GM19023 (cell line): Measurements from ENCODE around the gene AURKA.
"Not testable (repeated sequence)": the region's sequence is repeated elsewhere in the genome, so short reads cannot be mapped to it uniquely, and the experiment has no call there.

ENCODE experiments used
- ATAC-seq: cut with Tn5 transposase; IDR thresholded peaks from one replicate; pipeline ENCODE4 v1.9.1; 2021; ENCODE audit warnings: mild to moderate bottlenecking, moderate library complexity; ENCODE audit not compliant: unreplicated experiment

Gene AURKA

DNA sequence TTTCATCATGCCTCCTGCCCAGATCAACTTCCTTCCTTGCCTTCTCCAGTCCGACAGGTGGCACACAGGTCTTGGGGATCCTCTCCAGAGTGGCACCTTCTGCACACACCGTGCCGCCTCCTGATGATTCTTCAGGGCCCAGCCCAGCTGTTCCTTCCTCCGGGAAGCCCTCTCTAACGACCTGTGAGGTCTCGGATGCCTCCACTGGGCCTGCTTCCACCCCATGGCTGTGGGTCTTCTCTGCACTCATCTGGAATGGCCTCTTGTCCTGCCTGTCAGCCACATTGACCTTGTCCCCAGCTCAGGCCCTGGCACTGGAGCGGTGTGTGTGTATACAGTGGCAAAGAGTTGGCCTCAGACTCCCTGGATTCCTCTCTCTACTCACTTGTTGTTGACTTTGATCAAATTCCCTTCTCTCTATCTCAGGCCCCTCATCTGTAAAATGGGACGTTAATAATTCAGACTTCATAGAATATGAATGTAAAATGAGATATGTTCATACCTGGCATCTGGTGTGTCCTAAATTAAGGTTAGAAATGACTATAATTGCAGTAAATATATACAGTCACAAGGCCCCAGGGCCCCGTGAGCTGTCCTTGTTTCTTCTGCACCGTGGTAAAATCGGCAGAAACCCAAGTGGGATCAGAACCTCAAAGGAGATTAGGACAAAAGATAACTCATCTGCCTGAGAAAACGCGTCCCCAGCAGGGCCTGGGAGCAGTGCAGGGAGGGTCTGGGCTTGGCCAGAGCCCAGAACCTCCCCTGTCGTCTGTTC is 31.7 kb downstream of the AURKA start:
- no peak for ATAC-seq

DNA sequence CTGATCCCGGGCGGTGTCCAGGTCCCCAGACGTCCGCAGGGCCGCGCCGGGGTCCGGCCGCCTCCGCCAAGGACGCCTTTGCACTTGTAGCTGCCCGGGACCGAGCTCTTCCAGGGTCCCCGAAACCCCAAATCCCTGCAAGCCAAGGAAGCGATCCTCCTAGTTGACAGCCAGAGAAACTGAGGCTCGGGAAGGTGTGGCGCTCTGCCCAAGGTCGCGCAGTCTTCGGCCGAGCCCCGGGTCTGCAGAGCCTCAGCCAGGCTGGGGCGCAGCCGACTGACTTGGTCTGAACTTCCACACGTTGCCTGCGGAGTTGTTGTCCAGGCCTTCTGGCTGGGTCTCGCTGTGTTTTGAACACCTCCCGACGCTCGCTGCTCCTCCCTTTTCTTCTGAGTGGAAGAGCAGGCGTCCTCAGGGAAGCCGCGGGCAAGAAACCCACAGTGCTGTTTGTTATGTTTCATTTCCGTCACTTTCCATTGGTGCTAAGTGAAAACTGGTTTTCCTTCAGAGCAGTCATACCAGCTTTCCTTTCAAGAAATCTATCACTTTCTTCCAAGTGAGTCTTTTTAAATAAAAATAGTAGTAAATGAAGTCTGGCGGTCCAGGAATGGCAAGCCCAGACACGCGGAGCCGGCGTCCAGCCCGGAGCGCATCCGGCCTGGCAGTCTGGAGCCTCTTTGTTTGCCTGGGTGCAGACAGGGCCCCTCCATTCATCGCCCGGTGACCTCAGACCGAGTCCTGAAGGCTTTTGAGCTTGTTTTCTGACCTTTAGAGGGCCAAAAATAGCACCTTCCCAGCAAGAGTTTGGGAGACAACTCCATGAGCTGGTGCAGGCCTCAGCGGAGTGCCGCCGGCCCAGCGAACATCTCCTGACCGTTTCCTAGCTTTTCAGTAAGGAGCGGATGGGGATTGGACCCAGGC is 32.5 kb downstream of the AURKA start:
- peak; percentile 32 for ATAC-seq

DNA sequence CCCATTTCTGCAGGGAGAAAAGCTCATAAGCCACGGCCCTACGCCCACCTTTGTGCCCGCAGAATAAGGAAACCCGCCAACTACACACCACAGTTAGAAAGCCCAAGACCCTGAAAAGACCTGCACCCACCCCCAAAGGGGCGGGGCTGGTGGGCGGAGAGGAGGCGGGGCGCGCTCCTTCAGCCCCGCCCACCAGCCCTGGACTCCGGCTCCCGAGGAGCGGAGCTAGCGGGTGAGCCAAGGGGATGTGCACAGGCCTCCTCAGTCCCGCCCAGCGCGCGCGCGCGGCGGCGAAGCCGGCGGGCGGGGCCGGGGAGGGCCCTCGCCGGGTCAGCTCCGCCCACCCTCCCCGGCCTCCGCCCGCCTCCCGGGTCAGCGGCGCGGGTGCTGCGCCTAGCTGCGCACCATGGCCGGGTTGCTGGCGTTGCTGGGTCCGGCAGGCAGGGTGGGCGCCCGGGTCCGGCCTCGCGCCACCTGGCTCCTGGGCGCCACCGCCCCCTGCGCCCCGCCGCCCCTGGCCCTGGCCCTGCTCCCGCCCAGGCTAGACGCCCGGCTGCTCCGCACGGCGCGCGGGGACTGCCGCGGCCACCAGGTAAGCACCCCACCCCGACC is 33.3 kb downstream of the AURKA start, which contains the start of gene FAM210B:
FAM210B (plus strand) TSS at position 375 of the 612 bp plus-strand sequence; CDS start at position 407, 32 bp downstream.
- peak; percentile 95 for ATAC-seq

DNA sequence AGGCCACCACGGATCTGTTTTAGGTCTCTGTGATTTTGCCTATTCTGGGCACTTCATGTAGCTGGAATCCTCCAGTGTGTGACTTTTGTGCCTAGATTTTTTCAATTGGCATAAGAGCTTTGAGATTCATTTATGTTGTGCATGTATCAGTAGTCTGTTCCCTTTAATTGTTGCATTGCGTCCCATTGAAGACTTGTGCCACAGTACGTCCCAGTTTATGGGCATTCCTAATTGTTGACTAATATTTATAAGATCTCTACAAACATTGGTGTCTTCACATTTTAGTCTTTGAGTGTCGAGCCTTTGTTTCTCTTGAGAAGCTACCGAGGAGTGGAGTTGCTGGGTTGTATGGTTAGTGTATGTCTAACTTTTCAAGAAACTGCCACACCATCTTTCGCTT is 33.9 kb downstream of the AURKA start:
- ATAC-seq, result no peak

DNA sequence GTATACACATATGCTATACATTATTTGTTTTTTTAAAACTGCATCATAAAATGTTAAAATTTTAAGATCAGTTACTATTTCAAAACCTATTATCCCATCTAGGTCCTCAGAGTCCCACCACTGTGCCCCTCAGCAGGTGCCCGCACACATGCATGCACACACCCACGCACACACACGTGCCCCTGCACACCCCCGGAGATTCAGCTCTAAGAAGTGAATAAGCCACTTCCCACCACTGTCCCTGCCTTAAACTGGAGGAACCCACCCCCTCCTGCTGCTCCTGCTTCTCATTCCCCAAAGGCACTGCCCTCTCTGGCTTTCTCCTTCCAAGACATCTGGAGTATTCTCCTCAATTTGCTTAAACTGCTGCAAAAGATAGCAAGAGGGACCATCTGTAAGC is 38.7 kb downstream of the AURKA start:
- no peak for ATAC-seq

DNA sequence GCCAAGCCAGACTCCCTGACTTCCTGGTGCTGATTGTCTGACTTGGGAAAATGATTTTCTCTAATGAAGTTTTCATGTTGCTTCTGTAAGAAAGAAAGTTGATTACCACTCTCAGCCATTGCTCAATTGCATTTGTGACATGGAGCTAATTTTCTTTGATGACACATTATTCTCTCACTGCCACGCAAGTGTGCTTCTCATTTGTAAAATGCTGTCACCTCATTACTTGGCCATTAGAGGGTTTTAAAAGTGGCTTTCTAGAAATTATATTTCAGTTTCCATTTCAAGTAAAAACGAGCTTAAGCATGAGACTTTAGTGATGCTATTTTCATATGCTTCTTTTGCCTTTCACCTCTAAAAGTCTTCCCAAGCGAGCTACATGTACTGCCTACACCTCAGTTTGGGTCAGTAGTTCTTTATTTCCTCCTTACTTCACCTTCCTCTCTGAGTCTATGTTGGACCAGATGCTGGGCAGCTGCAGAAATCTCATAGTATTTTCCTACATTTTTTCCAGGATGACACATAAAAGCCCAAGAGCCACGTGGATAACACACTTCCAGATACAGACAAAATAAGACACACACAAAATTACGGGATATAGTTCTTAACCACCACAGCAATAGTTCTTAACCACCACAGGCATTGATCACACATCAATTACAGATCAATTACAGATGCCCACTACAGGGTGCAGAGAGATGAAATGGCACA is 39.5 kb downstream of the AURKA start:
- no peak for ATAC-seq

DNA sequence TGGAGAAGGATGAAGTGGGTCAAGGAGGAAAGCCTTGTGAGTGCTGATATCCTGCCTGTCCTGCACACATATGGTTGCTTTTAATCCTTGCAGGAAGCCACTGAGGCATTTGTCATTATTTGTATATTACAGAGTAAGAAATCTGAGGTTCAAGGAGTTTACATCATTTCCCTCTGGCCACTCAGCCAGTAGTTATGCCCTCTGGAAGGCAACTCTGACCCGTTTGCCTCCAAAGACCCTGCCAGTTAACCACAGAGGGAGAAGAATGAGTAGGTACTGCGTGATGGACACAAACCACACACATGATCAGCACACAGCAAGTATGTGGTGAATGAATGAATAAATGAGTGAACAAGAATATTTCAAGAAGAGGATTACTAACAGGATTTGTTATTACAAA is 41.2 kb downstream of the AURKA start:
- ATAC-seq, result no peak

DNA sequence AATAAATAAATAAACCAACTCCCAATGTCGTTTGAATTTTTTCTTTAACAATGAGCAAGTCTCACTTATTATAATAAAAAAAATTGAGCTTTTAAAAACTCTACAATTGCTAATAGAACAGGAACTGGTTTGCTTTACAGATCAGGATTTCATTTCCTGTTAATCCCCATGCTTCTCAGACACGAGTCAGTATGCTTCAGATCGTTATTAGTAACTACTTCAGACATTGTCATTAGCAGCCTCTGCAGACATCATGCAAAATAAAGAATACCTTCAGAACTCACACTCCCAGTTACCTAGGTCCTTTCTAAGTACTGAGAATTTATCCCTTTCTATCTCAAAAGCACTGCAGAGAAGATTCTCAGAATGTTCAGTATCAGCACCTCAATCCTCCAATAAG is 43.3 kb downstream of the AURKA start:
- ATAC-seq, result no peak

DNA sequence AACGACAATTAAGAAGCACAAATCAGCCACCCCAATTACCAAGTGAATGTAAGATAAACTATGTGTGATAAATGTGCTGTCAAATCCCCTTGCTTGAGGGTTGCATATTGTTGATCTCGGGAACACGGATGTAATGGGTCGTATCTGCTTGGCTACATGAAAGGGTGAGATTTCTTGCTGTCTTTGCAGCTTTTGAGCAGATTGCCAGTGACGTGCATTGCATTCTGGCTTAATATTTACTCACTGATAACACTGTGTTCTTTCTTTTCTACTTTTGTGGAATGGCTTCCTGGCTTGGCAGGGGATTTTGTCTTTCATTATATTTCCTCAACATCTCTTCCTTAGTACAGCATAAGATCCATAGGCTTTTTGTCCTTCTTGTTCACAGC is 43.7 kb downstream of the AURKA start:
- no peak for ATAC-seq

DNA sequence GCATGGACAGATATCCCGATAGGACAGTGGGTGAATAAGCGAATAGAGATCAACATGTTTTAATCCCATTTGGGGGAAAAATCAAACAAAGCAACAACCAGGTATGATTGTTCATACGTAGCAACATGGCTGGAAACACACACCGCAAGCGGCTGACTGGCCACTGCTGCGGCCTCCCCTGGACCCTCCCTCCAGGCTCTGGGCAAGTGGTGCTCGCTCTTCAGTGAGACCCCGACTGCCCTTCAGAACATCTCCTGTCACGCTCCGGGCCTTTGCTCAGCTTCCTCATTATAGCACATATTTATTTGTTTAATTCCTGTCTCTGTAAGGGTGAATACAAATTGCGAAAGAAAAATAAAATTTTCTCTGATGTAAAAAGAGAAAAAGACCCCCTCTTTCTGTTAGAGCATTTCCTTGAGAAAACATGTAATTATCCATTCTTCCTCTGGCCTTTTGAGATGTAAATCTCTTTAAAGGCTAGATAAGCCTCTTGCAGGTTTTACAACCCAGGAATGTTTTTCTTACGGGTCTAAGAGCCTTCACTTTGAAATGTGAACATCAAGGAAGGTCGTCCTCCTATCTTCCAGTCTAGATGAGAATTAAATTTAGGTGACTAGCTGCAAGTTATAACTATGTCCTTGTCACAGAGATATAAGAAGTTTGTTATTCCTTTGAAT is 44.2 kb downstream of the AURKA start:
- ATAC-seq, result no peak

DNA sequence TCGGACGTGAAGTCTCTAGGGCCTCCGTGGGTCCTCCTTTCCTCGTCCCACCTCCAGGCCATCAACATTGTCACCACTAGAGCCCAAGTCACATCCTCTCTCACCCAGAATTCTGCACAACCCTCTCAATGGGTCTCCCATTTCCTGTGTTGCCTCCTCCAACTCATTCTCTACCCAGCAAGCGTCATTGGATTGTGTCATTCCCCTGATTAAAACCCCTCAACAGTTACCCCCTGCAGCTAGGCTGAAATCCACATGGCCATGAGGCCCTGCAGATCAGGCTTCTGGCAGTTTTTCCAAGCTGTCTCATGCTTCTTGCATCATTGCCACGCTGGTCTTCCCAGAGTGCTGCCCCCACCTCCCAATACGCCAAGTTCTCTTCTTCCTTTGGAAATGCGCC is 46.1 kb downstream of the AURKA start:
- no peak for ATAC-seq

DNA sequence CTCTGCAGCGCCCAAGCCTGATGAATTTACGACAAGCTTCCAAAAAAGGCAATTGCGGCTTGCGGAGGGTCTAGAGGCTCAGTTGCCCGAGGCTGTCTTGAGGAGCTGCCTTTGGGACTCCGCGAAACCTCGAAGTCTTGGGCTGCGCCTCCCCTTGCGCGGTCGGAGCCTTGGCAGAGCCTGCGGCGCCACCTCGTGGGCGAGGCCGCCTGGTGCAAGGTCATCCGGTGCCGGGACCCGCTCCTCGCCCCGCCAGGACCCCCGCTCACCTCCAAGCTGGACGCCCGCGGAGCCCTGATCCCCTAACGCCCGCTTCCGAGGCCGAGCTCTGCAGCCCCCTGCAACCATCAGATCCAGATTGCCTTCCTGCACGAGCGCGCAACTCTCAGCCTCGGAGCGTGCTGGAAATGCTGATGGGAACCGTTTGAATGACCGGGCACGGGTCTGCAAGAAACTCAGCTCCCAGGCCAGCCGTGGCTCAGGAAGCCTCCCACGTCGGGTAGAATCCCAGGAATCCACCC is 48.1 kb downstream of the AURKA start:
- no peak for ATAC-seq

DNA sequence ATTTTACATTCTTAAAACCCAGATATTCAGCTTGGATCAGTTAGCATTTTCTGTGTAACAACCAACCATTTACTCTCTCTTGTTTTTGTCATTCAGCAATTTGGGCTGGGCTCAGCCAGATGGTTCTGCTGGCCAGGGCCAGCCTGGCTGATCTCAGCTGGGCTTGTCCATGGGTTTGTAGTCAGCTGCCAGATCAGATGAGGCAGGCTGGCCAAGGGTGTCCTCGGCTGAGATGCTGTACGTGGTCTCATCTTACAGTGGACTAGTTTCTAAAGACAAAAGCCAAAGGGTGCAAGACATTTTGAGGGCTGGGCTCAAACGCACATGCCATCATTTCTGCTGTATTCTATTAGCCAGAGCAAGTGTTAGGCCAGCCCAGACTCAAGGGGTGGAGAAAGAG is 49.2 kb downstream of the AURKA start:
- no peak for ATAC-seq

DNA sequence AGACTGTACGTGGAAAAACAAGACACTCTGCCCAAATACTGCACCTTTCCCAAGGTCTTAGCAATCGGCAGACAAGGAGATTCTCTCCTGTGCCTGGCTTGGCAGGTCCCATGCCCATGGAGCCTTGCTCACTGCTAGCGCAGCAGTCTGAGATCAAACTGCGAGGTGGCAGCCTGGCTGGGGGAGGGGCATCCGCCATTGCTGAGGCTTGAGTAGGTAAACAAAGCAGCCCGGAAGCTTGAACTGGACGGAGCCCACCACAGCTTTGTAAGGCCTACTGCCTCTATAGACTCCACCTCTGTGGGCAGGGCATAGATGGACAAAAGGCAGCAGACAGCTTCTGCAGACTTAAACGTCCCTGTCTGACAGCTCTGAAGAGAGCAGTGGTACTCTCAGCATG is 55.3 kb downstream of the AURKA start:
- ATAC-seq, result not testable (repeated sequence)

DNA sequence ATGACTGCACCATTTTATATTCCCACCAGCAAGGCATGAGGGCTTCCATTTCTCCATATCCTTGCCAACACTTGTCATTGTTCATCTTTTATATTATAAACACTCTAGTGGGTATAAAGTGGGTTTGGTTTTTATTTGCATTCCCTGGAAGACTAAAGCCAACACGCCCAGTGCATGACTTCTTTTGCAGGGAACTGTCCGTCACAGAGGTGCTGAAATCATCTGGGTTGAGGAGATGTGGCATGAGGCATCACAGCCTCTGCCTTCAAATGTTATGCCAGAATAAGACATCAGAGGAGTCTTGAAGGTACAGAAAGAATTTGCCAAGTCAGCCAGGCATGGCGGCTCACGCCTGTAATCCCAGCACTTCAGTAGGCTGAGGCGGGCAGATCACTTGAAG is 63.2 kb downstream of the AURKA start:
- no peak for ATAC-seq

DNA sequence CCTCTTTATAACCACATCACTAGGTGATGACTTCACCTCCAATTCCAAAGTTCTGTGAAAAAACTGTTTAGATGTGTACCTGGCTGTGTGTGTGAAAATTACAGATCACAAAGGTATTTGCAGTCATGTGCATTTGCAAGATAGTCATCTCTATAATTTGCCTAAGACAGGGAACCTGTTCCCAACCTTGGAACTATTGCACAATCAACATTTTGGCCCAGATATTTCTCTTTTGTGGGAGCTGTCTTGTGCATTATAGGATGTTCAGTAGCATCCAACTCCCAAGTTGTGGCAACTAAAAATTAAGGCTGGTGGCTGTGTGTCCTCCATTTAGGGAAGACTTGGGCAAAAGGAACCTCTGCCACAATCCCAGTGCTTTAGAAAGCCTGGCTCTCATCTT is 67.2 kb downstream of the AURKA start:
- no peak for ATAC-seq

DNA sequence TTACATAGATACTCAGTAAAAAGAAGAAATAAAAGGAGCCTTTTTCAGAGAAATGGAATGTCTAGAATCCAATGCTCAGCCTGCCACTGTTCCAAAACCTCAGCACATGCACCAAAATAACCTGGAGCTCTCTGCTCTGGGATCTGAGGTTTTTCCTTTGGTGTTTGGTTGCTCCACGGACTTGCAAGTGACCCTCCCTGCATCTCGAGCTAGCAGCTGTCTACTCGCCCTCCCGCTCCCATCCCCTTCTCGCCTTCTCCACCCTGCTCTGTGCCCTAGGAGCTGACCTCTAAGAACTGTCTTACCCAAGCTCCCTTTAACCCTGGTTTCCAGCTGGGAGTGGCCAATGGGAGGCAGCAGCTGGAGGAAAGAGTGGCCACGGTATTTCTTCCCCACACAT is 68.4 kb downstream of the AURKA start:
- ATAC-seq, result no peak

DNA sequence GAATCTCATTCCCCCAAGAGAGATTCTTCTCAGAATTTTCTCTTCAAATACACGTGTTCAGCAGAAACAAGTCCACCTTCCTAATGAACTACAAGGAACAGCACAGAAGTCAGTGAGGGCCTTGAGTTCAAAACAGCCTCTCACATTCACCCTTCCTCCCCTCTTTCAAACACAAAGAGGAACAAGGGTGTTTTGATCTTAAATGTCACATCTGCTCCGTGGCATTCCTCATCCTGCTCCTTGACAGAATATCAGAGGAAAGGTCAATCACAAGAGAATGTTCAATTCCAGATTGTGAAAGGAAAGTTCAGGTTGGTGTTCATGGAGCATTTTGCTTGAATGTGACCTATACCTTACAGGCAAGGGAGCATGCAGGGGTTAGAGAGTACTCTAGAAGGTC is 68.8 kb downstream of the AURKA start:
- no peak for ATAC-seq

DNA sequence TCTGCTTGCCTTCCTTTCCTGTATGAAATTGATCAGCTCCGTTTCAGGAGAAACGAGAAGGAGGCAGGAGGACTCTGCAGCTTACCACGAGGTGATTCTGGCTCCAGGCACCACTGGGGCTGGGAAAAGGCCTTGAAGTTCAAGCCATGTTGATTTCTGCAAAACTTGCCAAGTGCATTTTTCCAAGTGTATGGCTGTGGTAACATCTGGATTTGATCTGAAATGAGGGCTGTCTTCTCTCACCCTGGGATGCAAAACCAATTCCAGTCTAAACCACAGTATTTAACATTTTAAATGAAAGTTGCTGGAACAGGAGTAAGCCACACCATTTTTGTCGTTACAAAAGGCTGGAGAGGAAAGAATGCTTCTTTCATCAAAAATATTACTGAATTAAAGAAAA is 69.3 kb downstream of the AURKA start:
- no peak for ATAC-seq
